ENCODE measurements around the gene HMCN1. TPM values are rescaled to one million over a fixed set of nuclear protein-coding genes. Genes with fewer than 3 reads are reported as not detected.

Gene HMCN1
- total RNA-seq, 2 donors from 2014 or later: 6.5 to 7.4 TPM

- Mint-ChIP-seq H3K27ac (no peak overlapping the region), H3K9me3 (no peaks in the 10 kb centered on the region), H3K27me3 (ENCODE audit: insufficient read depth) (no peaks in the 10 kb centered on the region), H3K36me3 (ENCODE audit: low read depth) (no peaks in the 10 kb centered on the region), H3K4me3 (no peak overlapping the region), H3K4me1 (peaks cover 20% of the 10 kb centered on the region)
- WGBS, 2 experiments (ENCODE audit: insufficient coverage in 1 of 2, insufficient read length in 1 of 2): 90 to 94% methylated on average over 2 to 3 of the region's 3 CpGs
- Histone ChIP-seq H3K9me3 (ENCODE audit: control insufficient read depth, low read length) (no peaks in the 10 kb centered on the region), H3K27me3 (ENCODE audit: control insufficient read depth, insufficient read depth, low read length, poor library complexity, severe bottlenecking) (no peaks in the 10 kb centered on the region), H3K4me3 (ENCODE audit: low read length) (no peak overlapping the region), H3K36me3 (ENCODE audit: control insufficient read depth, insufficient read depth, low read length) (no peaks in the 10 kb centered on the region), H3K27ac (ENCODE audit: low read depth, low read length) (no peak overlapping the region), H3K4me1 (ENCODE audit: control insufficient read depth, insufficient read depth, low read length) (peaks cover 4% of the 10 kb centered on the region), H3K9ac (ENCODE audit: extremely low read depth, low read length, poor library complexity, severe bottlenecking) (no peak overlapping the region)
- TF ChIP-seq CTCF (conservative IDR thresholded peaks at IDR 0.05): no peak
- no peak for DNase-seq
Observed at GRCh38 chr1:185856482-185856881, 122.3 kb downstream of the HMCN1 start.

GRCh38 chr1:185857442-185857841 lies 123.3 kb downstream of the HMCN1 start:
- no peak for DNase-seq
- no peaks in the 10 kb centered on the region for H3K36me3 Mint-ChIP-seq (ENCODE audit: low read depth)
- H3K4me3 Mint-ChIP-seq: no peak overlapping the region
- Histone ChIP-seq H3K4me1 (ENCODE audit: control insufficient read depth, insufficient read depth, low read length) (peaks cover 6% of the 10 kb centered on the region), H3K4me3 (ENCODE audit: low read length) (no peak overlapping the region), H3K27ac (ENCODE audit: low read depth, low read length) (no peak overlapping the region), H3K27me3 (ENCODE audit: control insufficient read depth, insufficient read depth, low read length, poor library complexity, severe bottlenecking) (no peaks in the 10 kb centered on the region), H3K9me3 (ENCODE audit: control insufficient read depth, low read length) (no peaks in the 10 kb centered on the region), H3K9ac (ENCODE audit: extremely low read depth, low read length, poor library complexity, severe bottlenecking) (no peak overlapping the region), H3K36me3 (ENCODE audit: control insufficient read depth, insufficient read depth, low read length) (no peaks in the 10 kb centered on the region)
- no peak overlapping the region for H3K27ac Mint-ChIP-seq
- H3K4me1 Mint-ChIP-seq: peaks cover 28% of the 10 kb centered on the region
- no peak for TF ChIP-seq CTCF (conservative IDR thresholded peaks at IDR 0.05)
- no peaks in the 10 kb centered on the region for H3K27me3 Mint-ChIP-seq (ENCODE audit: insufficient read depth)
- WGBS, 2 experiments (ENCODE audit: insufficient coverage in 1 of 2, insufficient read length in 1 of 2): 88% methylated on average over 2 of the region's 2 CpGs; no CpG with 5 or more reads in 1 of the 2 experiments
- no peaks in the 10 kb centered on the region for H3K9me3 Mint-ChIP-seq

- no peaks in the 10 kb centered on the region for H3K36me3 ChIP-seq (ENCODE audit: control insufficient read depth, insufficient read depth, low read length)
- Mint-ChIP-seq H3K4me1 (peaks cover 31% of the 10 kb centered on the region), H3K27me3 (ENCODE audit: insufficient read depth) (no peaks in the 10 kb centered on the region), H3K9me3 (no peaks in the 10 kb centered on the region), H3K4me3 (no peak overlapping the region), H3K27ac (no peak overlapping the region), H3K36me3 (ENCODE audit: low read depth) (no peaks in the 10 kb centered on the region)
- no peak overlapping the region for H3K9ac ChIP-seq (ENCODE audit: extremely low read depth, low read length, poor library complexity, severe bottlenecking)
- peaks cover 6% of the 10 kb centered on the region for H3K4me1 ChIP-seq (ENCODE audit: control insufficient read depth, insufficient read depth, low read length)
- no peak for TF ChIP-seq CTCF (conservative IDR thresholded peaks at IDR 0.05)
- no peak for DNase-seq
- H3K27ac ChIP-seq (ENCODE audit: low read depth, low read length): no peak overlapping the region
- 96% methylated on average over 1 of the region's 1 CpG; no CpG with 5 or more reads in 1 of the 2 experiments for WGBS, 2 experiments (ENCODE audit: insufficient coverage in 1 of 2, insufficient read length in 1 of 2)
- no peaks in the 10 kb centered on the region for H3K9me3 ChIP-seq (ENCODE audit: control insufficient read depth, low read length)
- H3K4me3 ChIP-seq (ENCODE audit: low read length): no peak overlapping the region
- H3K27me3 ChIP-seq (ENCODE audit: control insufficient read depth, insufficient read depth, low read length, poor library complexity, severe bottlenecking): no peaks in the 10 kb centered on the region
Observed at GRCh38 chr1:185860311-185860710, 126.1 kb downstream of the HMCN1 start.

Measured in endodermal cell (in vitro differentiated cells).